Spleen (tissue), 11 donors: ENCODE results near the gene ICE2. TPM values are rescaled to one million over a fixed set of nuclear protein-coding genes. Genes with fewer than 3 reads are reported as not detected.

Experiments used
- DNase-seq: peaks from one replicate; pipeline ENCODE4 v3.0.0-alpha.2; 2020
- H3K27ac ChIP-seq, 8 donors: fragments of 200-600 bp; sonication (generic) in 7 of 8; 1 replicate in 4 of 8; 2 replicates in 4 of 8; pipeline versions ENCODE4 v1.5.0 to v1.8.0; 2016 to 2021; ENCODE audit warnings: inconsistent platforms in 4 of 8, mild to moderate bottlenecking in 4 of 8, moderate library complexity in 1 of 8
- H3K27me3 ChIP-seq, 7 donors: fragments of 200-600 bp; sonication (generic) in 6 of 7; replicated peaks in 1 of 7; 1 replicate in 4 of 7; 2 replicates in 3 of 7; pipeline versions ENCODE4 v1.5.0 to v1.8.0; 2016 to 2021; ENCODE audit warnings: inconsistent platforms in 3 of 7, mild to moderate bottlenecking in 1 of 7
- H3K36me3 ChIP-seq, 6 donors: fragments of 200-600 bp; sonication (generic) in 5 of 6; 1 replicate in 4 of 6; 2 replicates in 2 of 6; pipeline versions ENCODE4 v1.5.0 to v1.8.0; 2016 to 2021; ENCODE audit warnings: inconsistent platforms in 2 of 6
- H3K4me1 ChIP-seq, 6 donors: fragments of 200-600 bp; sonication (generic) in 5 of 6; 1 replicate in 3 of 6; 2 replicates in 3 of 6; pipeline versions ENCODE4 v1.5.0 to v1.8.0; 2016 to 2021; ENCODE audit warnings: inconsistent platforms in 3 of 6
- H3K4me3 ChIP-seq, 8 donors: fragments of 200-600 bp; sonication (generic) in 7 of 8; 1 replicate in 4 of 8; 2 replicates in 4 of 8; pipeline versions ENCODE4 v1.5.0 to v1.8.0; 2016 to 2021; ENCODE audit warnings: inconsistent platforms in 4 of 8, mild to moderate bottlenecking in 4 of 8, moderate library complexity in 2 of 8
- H3K9me3 ChIP-seq, 8 donors: fragments of 200-600 bp; sonication (generic) in 7 of 8; 1 replicate in 4 of 8; 2 replicates in 4 of 8; pipeline versions ENCODE4 v1.5.0 to v1.8.0; 2016 to 2021; ENCODE audit warnings: inconsistent platforms in 4 of 8
- POLR2A ChIP-seq, 3 donors: fragments of 450-650 bp; IDR thresholded peaks; one replicate each; pipeline ENCODE4 v1.5.1; 2017; ENCODE audit warnings: antibody characterized with exemption in 3 of 3, mild to moderate bottlenecking in 1 of 3
- POLR2AphosphoS5 ChIP-seq, 3 donors: sonication (generic); formaldehyde crosslinking; IDR thresholded peaks; one replicate each; pipeline ENCODE4 v1.5.1; 2017; ENCODE audit warnings: antibody characterized with exemption in 3 of 3
- WGBS, 5 donors: extraction: QIAGEN DNeasy Blood & Tissue Kit in 3 of 5; methylation state at CpG; one replicate each; pipeline versions ENCODE4 v1.1.5 to v1.1.7; 2013 to 2018; 5-methylcytosine and 5-hydroxymethylcytosine counted together
- intact Hi-C: fragments of 100-400 bp; cut with DNase I; formaldehyde crosslinking; loops from one replicate; pipeline ENCODE4 v1.15.0; 2023; ENCODE audit warnings: low total_unique reads
- polyA plus RNA-seq, 3 donors: library from polyadenylated mRNA; stranded (reverse); fragments of 200-250 nt; gene quantifications; one replicate each; pipeline ENCODE4 v1.2.1, GENCODE V29; 2013
- total RNA-seq, 7 donors: library from RNA; depleted of rRNA in 3 of 7; stranded (reverse); fragments of >200 nt in 3 of 7; fragmentation: NEBNext Ultra II Directional in 4 of 7; extraction: Animal tissue kit (Norgen Biotek cat#: 25700) in 4 of 7; gene quantifications; one replicate each; pipeline versions ENCODE4 v1.1.0 to v1.2.1, GENCODE V29; 2016 to 2021
- TF ChIP-seq, protein P1 (sequence below), 11 experiments: fragments of 200-600 bp in 7 of 11; fragments of 450-650 bp in 4 of 11; sonication (generic) in 4 of 11; IDR thresholded peaks in 8 of 11; conservative IDR thresholded peaks in 3 of 11; 1 replicate in 7 of 11; 2 replicates in 4 of 11; pipeline versions ENCODE4 v1.4.0 to v1.8.0; 2016 to 2021; ENCODE audit warnings: antibody characterized with exemption in 11 of 11, inconsistent platforms in 4 of 11, mild to moderate bottlenecking in 1 of 11
- donor health status: healthy with polysubstance abuse.
- donor health status: DM: no; HTN: no; CAD: no; lungs with moderate emphysema.
- donor health status: DM: no; HTN: no; CAD: no.
- donor health status: Bipolar disorder and iron deficiency.
- donor health status: healthy.
- donor health status: DM: no; HTN: no; CAD: no.
- donor health status: DM: yes; HTN: yes; CAD: no.

The ICE2 gene
- total and polyA plus RNA-seq, 10 donors = 15.8 to 66.4 (median 46.9) TPM

GRCh38 chr15:60396958-60397771 lies 81.8 kb downstream of the ICE2 start:
- Histone ChIP-seq H3K9me3 (no peaks in the 10 kb centered on the region), H3K27ac (peak overlapping the region; percentile 84 to 97 (median 92)), H3K36me3 (peaks cover 0 to 20% (median 0%) of the 10 kb centered on the region in 6 donors), H3K27me3 (peaks cover 0 to 22% (median 0%) of the 10 kb centered on the region in 7 donors), H3K4me3 (peak overlapping the region; percentile 58 to 90 (median 70)), H3K4me1 (peaks cover 35 to 70% (median 55%) of the 10 kb centered on the region in 6 donors)
- intact Hi-C loops = no loop called here
- 2 to 8% (median 4%) methylated on average over 18 to 37 of the region's 37 CpGs for WGBS, 5 donors
- TF ChIP-seq POLR2A (IDR thresholded peaks at IDR 0.05) (no peak), POLR2AphosphoS5 (IDR thresholded peaks at IDR 0.05) (peak; percentile 45 to 66 (median 64))
- TF ChIP-seq, protein P1, sequence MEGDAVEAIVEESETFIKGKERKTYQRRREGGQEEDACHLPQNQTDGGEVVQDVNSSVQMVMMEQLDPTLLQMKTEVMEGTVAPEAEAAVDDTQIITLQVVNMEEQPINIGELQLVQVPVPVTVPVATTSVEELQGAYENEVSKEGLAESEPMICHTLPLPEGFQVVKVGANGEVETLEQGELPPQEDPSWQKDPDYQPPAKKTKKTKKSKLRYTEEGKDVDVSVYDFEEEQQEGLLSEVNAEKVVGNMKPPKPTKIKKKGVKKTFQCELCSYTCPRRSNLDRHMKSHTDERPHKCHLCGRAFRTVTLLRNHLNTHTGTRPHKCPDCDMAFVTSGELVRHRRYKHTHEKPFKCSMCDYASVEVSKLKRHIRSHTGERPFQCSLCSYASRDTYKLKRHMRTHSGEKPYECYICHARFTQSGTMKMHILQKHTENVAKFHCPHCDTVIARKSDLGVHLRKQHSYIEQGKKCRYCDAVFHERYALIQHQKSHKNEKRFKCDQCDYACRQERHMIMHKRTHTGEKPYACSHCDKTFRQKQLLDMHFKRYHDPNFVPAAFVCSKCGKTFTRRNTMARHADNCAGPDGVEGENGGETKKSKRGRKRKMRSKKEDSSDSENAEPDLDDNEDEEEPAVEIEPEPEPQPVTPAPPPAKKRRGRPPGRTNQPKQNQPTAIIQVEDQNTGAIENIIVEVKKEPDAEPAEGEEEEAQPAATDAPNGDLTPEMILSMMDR (IDR thresholded peaks at IDR 0.05 in 8 of 11, conservative IDR thresholded peaks at IDR 0.05 in 3 of 11) = peak in 1 of 11 experiments; percentile 2
- peak; percentile 85 for DNase-seq

GRCh38 chr15:60396560-60396957 lies 82.4 kb downstream of the ICE2 start:
- Histone ChIP-seq H3K36me3 (peaks cover 0 to 20% (median 0%) of the 10 kb centered on the region in 6 donors), H3K4me1 (peaks cover 41 to 76% (median 61%) of the 10 kb centered on the region in 6 donors), H3K27me3 (peaks cover 0 to 22% (median 0%) of the 10 kb centered on the region in 7 donors), H3K27ac (peak overlapping the region; percentile 84 to 97 (median 92)), H3K4me3 (peak overlapping the region; percentile 58 to 90 (median 70)), H3K9me3 (no peaks in the 10 kb centered on the region)
- WGBS, 5 donors = 47 to 68% (median 59%) methylated on average over 5 of the region's 5 CpGs
- no peak for TF ChIP-seq POLR2AphosphoS5 (IDR thresholded peaks at IDR 0.05)
- TF ChIP-seq, protein P1 (IDR thresholded peaks at IDR 0.05 in 8 of 11, conservative IDR thresholded peaks at IDR 0.05 in 3 of 11) = no peak
- TF ChIP-seq POLR2A (IDR thresholded peaks at IDR 0.05) = no peak
- DNase-seq = no peak
- intact Hi-C loops = no loop called here

DNA sequence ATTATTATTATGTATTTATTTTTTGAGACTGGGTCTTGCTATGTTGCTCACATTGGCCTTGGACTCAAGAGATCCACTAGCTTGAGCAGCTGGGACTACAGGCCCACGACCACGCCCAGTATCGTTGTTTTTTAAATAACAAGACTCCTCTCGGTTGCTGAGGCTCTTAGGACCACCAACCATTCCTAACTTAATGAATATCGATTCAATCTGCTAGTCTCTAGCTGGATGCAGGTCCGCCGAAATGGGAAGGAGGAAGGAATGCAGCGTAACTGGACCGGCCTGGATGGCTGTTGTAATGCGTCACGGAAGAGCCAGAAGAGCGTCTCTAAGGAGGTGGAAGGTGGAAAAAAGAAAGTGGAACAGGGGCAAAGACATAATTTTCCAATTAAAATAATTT lies 82.8 kb downstream of the ICE2 start:
- intact Hi-C loops = no loop called here
- H3K4me3 ChIP-seq = peak overlapping the region; percentile 58 to 90 (median 70)
- no peak for DNase-seq
- H3K27ac ChIP-seq = peak overlapping the region in 7 of 8 donors; percentile 85 to 97 (median 92)
- H3K4me1 ChIP-seq = peaks cover 43 to 81% (median 66%) of the 10 kb centered on the region in 6 donors
- H3K36me3 ChIP-seq = peaks cover 0 to 20% (median 0%) of the 10 kb centered on the region in 6 donors
- 62 to 84% (median 76%) methylated on average over 12 of the region's 12 CpGs for WGBS, 5 donors
- no peak for TF ChIP-seq POLR2A (IDR thresholded peaks at IDR 0.05)
- TF ChIP-seq, protein P1 (IDR thresholded peaks at IDR 0.05 in 8 of 11, conservative IDR thresholded peaks at IDR 0.05 in 3 of 11) = no peak
- no peak for TF ChIP-seq POLR2AphosphoS5 (IDR thresholded peaks at IDR 0.05)
- peaks cover 0 to 22% (median 0%) of the 10 kb centered on the region in 7 donors for H3K27me3 ChIP-seq
- no peaks in the 10 kb centered on the region for H3K9me3 ChIP-seq
